Activated CD8-positive, alpha-beta memory T cell treated with anti-CD3 and anti-CD28 coated beads, Interleukin-2, amount 50 U/mL, for 4 hours (primary cell): Measurements from ENCODE around the gene SFXN1.

Experiments
- DNase-seq: peaks from one replicate; pipeline ENCODE4 v3.0.0-alpha.2; 2020

SFXN1 gene

DNA sequence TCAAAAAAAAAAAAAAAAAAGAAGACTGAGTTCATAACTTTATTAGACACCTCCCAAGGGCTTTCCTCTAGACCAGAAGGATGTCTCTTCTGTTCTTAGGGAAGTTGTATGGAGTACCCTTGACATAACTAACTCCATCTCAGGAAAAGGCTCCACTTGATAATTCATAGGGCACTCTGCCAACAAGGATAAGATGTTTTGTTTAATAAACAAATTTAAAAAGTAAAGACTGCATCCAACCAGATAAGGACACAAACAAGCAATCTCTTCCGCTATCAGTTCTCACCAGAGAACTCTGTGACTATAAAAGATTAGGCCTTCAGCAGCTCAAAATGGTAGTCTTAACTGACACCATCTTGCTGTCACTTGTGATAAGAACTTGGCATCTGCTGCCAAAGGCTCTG, 65.8 kb downstream of the SFXN1 start:
- no peak for DNase-seq

DNA sequence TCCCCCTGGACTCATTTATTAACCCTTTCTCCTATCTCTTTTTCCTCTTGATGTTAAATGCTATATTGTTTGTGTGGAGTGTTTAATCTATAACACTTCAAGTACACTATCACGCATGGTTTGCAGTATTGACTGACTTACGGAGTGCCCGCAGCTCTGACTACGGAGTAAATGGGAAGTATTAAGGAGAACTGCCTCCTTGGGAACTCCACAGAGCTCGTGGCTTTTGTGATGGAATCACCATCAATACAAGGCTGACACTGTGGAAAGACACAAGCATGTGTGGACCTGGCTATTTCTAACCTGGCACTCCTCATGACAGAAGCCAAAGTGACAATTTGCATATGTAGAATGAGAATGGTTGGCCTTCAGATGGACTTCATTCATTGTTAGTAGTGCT, 66.2 kb downstream of the SFXN1 start:
- no peak for DNase-seq

DNA sequence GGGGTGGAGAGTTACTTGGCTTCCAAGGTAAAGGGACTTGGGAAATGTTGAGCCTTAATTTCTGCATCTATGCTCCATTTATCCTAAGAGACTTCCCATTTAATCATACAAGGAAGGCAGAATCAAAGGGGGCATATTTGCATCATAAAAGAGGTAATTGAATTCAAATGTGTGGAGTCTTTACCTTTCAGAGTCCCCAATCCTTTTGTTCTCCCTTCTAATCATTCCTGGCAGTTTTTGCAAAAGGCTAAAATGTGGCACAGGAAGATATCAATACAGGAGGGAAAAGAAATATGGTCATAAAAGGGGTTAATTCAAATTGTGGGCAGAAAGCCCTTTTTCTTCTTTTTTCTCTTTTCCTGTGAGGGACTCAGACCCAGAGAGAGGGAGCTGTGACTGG, 69.5 kb downstream of the SFXN1 start:
- DNase-seq, result no peak

DNA sequence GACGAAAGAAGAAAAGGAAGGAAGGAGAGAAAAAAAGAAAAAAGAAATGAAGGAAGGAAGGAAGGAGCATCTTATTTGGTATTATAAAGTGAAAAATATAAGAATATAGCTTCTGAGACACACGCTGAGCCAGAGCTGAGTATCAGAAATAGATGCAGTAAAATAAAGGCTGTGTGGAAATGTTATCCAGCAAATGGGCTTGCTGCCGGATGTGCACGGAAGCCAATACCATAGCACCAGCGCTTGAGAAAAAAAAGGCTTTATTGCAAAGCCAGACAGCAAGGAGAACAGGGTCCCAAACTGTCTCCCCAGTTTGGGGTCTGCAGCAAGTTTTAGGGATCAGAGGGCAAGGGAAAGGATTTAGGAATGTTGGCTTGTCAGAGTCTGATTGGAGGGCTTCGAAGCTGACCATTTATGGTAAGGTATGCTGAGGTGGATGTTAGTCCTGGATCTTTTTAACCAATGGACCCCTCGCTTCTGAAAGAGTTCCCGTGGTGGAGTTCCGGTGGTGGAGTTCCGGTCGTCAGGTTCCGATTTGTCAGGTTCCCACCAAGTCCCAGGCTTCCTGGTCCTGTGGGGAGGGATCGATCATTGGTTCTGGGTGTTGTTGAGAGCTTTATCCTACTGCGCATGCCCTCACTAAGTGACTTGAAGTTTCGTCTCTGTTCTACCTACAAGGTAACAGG, 70.4 kb downstream of the SFXN1 start:
- DNase-seq, result no peak

DNA sequence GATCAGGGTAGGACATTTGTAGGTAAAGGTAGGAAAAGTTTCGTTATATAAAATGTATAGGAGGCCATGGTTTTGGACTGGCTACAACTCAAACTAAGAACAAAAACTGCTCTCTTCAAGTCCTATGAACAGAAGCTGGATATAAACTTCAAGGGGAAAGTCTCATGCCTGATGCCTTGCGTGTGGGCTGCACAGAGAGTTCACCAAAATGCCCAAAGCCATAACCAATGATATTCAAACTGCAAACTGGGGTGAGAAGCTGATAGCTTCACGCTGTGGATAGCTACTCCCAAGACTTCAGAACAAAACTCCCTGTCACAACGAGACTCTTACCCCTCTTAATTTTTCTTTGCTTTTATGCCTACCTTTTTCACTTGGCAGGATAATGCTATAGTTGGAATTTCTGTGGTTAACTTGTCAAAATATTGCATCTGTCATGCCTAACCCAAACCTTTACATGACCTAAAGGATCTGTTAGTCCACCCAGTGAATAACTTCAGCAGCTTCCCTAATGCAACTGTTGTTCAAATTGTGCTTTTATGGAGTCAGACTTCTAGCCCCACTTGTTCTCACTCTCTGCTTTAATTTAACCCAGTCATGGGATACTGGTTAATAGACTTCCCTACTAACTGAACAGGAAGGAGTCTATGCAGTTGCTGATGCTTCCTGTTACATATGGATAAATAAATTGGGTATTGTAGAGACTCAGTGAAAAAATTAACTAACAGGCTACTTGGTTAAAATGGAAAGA, 71.9 kb downstream of the SFXN1 start:
- no peak for DNase-seq

DNA sequence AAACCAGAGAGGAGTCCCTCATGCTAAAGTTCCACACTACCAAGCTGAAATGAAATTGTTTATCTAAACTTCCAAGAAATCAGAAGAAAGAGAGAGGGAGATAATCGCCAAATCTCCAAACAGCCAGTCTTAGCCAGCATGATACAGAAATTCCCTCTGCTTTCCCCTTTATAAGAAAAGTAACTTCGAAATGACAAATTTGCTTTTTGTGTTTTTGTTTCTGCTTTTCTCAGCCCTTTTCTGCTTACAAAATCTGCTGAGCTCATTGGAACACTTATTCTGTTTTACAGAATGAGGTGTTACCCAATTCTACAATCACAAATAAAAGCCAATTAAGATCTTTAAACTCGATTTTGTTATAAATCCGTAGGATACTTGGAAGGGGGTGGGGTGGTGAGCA, 72.9 kb downstream of the SFXN1 start:
- no peak for DNase-seq

DNA sequence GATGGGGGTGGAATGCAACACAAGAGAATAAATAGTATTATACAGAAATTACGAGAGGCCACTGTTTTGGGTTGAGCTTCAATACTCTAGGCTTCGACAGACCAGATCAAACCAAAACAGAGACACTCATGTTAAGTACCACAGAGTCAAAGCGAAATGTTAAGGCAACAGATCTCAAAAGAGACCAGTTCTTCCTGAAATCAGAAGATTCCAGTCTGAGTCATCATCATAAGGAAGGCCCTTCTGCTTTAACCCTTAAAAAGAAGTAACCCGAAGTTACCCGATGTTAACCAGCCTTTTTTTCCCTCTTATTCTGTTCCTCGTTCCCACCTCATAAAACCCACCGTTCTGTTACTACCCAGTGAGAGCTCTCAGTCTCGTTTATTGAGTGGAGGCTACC, 75.9 kb downstream of the SFXN1 start:
- DNase-seq, result no peak

DNA sequence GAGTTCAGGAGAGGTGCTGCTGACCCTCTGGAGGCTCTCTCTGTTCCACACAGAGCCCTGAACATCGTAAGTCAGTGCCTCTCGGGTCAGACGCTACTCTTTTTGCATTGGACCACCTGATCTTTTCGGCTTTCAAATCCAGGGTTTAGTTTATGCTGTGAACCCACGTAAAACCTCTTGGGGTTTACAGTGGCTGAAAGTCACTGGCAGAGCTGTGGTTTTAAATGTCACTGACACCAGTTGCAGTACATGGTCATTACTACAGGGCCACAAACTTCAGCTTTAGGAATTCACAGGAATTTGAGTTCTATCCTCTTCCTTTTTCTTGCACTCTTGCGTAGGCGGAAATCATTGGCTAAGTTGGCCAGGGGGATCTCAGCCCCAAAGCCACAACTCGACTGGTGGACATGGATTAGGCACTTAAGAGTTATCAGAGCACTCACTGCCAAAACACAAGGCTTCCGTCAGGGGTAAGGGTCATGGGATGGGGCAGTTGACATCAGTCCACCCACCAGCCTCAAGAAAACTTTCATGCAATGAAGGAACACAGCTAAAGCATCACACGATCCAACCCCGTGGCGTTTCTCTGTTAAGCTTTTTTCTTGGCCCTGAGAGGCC, 76.9 kb downstream of the SFXN1 start:
- no peak for DNase-seq

DNA sequence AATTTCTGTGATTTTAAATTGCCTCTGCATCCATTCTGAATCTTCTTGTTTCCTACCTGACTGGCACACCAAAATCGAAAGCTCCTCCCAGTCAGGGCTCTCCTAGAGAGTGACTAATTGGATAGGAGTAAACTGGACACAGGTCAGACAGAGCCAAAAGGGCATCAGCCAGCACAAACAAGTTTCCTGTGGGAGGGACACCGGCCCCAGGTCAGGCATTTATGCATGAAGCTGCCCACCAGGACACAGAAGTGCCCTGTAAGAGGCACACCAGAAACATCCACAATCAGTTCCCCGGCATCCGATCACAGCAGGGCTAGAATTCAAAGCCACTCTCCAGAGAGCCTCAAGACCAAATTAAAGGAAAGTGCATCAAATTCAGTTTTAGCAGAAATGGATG, 78.4 kb downstream of the SFXN1 start:
- DNase-seq, result no peak

DNA sequence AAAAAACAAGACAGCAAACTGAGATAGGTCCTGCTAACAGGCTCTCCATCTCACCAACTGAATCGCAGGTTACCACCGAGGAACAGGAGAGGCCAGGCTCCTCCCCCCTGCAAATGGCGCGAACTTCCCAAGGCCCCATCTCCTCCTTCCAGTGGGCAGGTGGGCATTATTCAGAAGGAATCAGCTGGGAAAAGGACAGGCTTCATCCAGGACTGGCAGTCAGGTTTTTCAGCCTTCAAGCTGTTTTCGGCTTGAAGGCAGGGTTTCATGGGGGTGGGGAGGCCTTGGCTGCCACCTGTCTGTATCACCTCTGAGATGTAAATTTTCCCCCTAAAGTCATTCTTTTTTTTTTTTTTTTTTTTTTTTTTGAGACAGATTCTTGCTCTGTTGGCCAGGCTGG, 79.4 kb downstream of the SFXN1 start:
- DNase-seq, result no peak

DNA sequence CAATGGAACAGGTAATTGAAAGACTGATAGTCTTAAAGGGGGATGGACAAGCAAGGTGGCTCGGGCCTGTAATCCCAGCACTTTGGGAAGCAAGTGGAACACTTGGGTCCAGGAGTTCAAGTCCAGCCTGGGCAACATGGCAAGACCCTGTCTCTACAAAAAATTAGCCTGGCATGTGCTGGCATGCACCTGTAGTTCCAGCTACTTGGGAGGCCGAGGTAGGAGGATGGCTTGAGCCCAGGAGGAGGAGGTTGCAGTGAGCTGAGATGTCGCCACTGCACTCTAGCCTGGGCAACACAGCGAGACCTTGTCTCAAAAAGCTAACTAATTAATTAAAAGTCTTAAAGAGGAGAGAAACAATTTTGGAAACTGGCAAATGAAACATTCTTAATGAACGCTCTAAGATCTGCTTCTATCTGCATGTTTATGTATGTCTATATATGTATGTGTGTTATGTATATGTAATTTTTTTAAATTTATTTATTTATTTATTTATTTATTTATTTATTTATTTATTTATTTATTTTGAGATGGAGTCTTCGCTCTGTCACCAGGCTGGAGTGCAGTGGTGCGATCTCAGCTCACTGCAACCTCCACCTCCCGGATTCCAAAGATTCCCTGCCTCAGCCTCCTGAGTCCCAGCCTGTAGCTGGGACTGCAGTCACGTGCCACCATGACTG, 80.6 kb downstream of the SFXN1 start:
- no peak for DNase-seq

DNA sequence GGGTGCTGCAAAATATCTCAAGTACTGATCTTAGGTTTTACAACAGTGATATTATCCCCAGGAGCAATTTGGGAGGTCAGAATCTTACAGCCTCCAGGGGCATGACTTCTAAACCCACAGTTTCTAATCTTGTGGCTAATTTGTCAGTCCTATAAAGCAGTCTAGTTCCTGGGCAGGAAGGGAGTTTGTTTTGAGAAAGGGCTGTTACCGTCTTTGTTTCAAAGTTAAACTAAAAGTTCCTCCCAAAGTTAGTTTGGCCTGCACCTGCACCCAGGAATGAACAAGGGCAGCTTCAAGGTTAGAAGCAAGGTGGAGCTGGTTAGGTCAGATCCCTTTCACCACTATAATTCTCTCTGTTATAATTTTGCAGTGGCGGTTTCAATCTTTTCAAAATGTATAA, 81.7 kb downstream of the SFXN1 start:
- no peak for DNase-seq

DNA sequence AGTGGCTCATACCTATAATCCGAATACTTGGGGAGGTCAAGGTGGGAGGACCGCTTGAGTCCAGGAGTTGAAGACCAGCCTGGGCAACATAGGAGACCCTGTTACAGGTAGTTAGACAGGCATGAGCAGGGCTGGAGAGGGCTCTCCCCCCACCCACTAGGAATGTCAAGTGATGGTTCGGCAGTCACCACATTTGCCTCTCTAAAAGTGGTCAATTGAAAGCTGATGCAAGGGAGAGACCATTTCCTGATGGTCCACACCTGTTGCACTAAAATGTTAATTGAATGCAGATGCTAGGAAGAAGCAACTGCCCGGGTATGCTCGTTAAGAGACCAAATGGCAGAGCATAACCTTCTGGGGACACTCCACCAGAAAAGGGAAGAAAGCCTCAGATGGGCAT, 82.7 kb downstream of the SFXN1 start:
- no peak for DNase-seq

DNA sequence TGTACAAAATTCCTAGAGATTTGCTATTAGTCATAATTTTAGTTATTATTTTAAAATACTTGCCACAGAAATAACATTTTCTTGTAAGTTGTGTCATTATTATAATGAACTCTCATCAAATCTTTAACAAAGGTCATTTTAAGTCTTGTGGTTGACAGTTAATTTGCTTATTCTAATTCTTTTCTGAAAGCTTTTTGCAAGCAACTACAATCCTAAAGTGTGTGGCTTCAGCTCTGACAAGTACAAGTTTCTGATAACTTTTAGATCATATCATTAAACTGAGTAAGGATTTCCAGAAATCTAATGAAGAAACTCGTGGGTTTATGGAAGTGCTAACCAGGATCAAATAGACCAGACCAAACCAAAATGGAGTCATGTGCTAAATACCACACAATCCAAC, 86.4 kb downstream of the SFXN1 start:
- DNase-seq, result no peak

DNA sequence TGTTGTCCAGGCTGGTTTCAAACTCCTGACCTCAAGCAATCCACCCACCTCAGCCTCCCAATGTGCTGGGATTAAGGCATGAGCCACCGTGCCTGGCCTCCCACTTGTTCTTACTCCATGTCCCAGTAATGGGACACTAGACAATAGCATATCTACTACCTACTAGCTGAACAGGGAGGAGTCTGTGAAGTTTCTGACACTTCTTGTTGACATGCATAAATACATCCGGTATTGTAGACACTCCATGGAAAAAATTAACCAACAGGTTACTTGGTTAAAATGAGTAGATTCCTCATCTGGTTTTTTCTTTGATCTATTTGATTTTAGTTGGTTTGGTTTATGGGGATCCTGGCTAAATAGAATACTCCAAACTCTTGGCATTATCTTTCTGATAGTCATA, 88.3 kb downstream of the SFXN1 start:
- DNase-seq, result no peak

DNA sequence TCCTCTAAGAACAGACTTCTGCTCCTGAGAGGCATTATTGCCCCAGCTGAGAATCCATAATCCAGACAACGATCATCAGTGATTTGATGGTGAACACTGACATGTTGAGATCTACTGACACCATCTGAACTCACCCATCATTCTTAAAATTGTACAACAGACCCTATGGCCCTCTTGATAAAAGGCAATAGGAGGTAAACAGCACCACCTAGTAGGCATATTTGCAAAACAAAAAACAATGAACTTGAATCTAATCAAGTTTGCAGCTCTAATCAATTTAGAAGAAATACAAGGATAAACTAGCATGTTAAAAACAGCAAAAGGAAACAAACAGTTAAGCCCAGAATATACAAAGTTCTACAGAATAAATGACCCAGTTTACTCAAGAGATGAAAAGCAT, 89.6 kb downstream of the SFXN1 start:
- DNase-seq, result no peak

DNA sequence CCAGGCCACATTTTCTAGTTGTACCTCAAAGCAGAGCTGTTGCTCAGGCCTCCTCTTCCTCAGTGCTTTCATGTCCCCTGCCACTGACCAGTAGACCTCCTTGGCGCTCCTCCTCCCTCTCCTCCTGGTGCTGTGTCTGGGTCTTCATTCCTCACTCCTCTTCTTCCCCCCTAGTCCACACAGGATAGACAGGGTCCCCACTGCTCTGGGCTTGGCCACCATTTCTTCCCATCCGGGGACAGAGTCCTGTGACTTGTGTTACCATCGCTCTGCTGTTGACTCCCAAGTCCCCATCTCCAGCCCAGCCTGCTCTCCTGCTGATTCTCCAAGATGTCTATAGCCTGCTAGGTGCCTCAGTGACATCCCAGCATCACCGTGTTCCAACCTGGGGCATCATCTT, 91.3 kb downstream of the SFXN1 start:
- no peak for DNase-seq

DNA sequence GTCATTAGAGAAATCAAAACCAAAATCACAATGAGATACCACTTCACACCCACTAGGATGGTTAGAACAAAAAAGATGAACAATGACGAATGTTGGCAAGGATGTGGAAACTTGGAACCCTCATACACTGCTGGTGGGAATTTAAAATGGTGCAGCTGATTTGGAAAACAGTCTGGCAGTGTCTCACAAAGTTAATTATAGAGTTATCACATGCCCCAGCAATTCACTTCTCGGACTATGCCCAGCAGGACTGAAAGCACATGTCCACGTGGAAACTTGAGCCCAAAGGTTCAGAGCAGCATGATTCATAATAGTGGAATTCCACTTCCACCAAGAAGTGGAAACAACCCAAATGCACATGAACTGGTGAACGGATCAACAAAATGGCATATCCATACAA, 94.5 kb downstream of the SFXN1 start:
- no peak for DNase-seq

DNA sequence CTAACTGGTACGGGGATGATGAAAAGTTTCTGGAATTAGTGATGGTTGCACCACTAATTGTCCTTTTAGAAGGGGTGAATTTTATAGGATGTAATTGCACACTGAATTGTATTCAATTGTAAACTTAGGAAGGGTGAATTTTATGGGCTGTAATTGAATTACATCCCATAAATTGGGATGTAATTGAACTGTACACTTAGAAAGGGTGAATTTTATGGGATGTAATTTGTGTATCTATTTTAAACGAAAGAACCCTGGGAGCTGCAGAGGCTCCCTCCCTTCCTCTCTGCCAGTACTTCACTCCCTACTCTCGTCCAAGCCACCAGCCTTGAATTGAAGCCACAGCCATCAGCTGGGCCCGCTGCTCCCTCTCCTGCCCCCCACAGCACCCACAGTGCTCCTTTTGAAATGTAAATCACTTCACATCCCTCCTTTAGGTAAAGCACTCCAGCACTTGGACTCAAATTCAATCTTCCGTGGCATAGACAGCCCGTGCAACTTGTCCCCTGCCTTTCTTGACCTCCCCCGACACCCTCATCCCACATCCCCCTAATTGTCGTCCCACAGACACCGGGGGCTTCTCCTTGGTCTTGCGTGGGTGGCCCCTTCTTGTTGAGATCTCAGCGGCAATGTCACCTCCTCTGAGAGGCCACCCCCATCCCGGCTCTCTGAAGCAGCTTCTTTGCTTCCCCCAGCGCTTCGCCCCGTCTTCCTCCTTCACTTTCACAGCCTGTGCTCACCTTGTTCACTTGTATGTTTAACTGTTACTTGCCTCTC, 95.3 kb downstream of the SFXN1 start:
- no peak for DNase-seq

DNA sequence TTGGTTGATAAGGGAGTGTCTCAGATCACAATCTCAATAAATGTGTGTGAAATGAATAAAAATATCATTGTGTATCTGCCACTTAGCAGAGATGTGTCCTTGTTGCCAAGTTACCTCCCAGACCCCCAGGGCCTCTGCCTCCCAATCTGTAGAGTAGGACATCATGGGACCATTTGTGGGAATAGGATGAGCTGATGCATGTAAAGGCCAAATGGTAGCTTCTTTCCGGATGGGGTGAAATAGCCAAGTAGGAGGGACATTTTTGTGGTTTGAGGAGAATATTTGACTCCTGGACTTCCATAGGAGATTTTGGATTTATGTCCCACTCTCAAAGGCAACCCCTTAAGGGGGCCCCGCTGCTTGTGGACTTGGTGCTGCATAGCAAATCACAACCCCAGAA, 96.9 kb downstream of the SFXN1 start:
- DNase-seq, result no peak

DNA sequence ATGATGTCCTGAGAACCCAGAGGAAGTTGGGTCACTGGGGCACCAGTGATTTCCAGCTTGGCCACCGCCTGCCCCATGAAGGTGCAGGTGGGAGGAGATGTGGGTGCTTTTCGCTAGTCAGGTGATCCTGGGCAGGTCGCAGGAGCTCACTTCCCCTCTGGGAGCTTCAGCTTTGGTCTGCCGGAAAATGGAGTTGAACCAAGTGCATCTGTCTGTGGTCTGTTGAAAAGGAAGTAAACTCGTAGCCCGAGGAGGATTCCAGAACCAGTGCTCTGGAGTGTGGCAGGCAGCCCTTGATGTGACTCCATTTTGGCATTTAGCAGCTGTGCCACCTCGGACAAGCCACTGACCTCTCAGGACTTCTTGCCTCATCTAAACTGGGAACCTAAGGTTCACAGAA, 97.7 kb downstream of the SFXN1 start:
- no peak for DNase-seq

DNA sequence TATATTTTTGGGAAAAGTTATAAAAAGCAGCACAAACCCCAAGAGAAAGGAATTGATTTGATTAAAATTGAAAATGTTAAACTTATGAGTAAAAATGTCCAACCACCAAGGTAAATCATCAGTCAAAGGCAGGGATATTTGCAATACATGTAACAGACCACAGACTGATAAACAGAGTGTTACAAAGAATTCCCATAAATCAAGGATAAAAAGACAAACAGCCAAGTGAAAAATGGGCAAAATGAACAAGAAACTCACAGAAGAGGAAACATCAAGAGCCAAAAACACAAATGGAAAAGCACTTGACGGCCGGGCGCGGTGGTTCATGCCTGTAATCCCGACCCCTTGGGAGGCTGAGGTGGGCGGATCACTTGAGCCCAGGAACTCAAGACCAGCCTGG, 98.2 kb downstream of the SFXN1 start:
- no peak for DNase-seq
